Measurements from ENCODE around the gene OTUB2.

GRCh38 chr14:94066089-94066676, 40.0 kb downstream of the OTUB2 start:
- TF ChIP-seq CTCF (IDR thresholded peaks at IDR 0.05; ENCODE audit: borderline replicate concordance, extremely low read depth, low read length, poor library complexity, severe bottlenecking) (no peak), EZH2 (IDR thresholded peaks at IDR 0.05; ENCODE audit: borderline replicate concordance, low read depth, low read length, severe bottlenecking) (no peak)

All from DND-41 (cell line).